Iris pigment epithelial cell (primary cell): ENCODE measurements around the gene CTLA4.

Source experiments
- DNase-seq: peaks from one replicate; pipeline ENCODE4 v3.0.0-alpha.2; 2011; ENCODE audit warnings: low read depth

Gene CTLA4

DNA sequence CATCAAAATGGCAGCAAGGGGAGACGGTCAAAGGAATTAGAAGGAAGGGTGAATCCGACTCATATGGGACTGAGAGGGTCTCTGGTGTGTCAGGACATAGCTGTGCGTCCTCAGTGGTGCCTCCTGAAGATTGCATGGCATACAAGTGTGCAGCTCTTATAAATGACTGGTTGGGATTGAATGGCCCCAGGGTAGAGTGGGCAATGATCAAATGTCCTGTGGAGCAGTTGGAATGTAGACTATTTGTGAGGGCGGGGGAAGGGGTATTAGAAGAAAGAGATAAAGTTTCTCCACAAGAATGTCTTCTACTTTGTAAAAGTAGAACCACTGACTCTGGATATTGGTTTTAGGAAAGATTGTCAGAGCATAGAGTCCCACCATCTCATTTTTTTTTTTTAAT is 24.6 kb downstream of the CTLA4 start:
- DNase-seq = no peak

DNA sequence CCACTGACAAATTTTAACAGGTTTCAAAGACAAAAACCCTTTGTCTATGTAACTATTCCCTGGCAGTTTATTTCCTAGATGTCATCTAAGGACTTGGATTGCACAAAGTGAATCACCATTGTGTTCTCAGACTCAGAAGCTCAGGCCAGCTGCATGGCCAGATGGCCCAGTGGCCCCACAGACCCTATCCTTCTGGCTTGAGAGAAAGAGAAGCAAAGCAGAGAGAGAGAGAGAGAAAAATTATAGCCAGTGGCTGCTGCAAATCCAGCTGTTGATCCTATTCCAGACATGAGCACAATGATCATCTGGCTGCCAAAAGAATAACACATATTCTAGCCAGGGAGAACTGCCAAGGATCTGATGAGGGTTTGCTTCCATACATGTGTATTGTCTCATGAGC is 25.8 kb downstream of the CTLA4 start:
- no peak for DNase-seq

DNA sequence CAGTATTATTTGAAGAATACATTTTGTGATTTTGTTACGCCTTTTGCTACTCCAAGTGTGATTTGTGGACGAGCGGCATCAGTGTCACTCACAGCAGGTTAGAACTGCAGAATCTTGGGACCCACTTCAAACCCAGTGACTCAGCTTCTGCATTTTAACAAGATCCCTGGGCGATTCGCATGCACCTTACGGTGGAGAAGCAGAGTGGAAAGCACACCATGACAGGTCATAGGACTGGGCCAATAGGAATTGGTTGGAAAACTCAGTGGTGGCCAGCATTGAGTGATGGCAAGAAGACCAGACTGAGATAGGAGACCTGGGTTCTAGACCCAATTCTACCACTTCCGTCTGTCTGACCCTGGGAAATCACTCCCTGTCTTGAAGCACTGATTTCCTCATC is 26.3 kb downstream of the CTLA4 start:
- DNase-seq = no peak

DNA sequence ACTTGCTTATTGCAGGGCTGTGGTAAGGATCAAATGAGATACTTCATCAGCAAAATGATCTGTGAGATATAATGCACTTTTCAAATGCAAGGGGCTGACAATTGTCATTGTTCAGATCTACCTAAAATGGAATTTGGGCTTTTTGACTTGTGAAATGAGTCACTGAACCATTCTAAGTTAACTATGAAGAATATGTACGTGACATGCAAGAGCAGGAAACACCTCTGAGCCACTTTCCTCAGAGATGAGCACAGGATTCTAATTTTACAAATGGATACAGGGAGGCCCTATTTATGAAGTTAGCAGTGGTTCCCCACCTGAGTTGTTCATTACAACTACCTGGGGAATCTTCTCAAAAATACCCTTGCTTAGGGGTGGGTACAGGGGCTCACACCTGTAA is 26.7 kb downstream of the CTLA4 start:
- no peak for DNase-seq

DNA sequence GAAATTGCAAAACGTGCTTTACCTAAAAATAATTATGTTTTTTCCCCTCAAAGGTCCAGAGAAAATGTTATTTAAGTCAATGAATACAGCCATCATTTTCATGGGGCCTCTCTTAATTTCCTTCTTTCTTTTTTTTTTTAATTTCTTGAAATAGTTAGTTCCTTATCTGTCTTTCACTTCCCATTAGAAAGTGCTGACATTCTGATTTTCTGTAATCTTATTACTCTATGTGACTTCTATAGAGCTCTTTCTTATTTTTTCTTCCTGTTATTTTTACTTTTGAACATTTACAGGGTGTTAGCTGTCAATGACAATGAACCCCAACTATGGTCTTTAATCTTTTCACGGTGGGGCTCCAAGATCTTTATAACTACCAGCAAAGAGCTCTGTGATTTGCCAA is 30.0 kb downstream of the CTLA4 start:
- no peak for DNase-seq

DNA sequence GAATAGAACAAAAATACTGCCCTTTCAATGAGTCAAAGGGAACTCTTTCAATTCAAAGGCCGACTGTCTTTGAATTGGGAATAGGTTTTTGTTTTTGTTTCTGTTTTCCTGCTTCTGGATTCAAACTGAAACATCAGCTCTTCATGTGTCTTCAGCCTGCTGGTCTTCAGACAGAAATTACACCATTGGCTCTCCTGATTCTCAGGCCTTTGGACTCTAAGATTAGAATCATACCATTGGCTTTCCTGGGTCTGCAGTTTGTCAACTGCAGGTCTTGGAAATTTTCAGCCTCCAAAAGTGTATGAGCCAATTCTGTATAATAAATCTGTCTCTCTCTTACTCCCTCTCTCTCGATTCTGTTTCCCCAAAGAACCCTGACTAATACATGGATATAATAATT is 31.1 kb downstream of the CTLA4 start:
- no peak for DNase-seq

DNA sequence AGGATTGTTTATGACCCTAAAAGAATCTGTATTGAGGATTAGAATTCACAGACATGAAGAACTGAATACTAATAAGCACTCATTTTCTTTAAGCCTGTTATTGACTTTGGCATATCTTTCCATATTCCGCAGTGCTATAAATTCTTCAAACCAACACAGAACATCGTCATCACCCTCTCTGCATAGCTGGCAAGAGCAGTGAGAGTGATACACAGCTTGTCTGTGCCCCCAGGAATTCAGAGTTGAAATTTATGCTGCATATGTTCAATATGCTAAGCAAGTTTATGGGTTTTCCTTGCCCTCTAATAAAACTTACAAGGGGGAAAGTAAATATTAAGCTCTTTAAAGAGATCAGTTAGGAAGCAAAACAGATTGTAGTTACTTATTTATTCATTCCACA is 32.7 kb downstream of the CTLA4 start:
- no peak for DNase-seq

DNA sequence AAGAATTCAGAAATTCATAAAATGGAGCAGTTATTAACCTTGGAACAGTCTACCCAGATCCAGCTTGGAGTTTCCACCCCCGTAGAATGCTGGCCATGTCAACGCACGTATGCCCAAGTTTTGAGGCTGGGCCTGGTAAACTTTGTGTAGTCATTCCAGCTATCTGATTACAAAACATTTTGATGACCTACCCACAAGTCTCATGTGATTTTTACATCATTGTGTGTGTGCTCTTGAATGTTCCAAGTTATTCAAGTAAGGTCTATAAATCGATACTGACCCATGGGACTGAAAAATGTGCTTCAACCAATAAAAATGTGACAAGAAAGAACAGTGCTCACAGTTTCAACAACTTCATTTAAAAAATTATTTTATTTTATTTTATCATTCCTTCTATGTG is 36.5 kb downstream of the CTLA4 start:
- DNase-seq = no peak

DNA sequence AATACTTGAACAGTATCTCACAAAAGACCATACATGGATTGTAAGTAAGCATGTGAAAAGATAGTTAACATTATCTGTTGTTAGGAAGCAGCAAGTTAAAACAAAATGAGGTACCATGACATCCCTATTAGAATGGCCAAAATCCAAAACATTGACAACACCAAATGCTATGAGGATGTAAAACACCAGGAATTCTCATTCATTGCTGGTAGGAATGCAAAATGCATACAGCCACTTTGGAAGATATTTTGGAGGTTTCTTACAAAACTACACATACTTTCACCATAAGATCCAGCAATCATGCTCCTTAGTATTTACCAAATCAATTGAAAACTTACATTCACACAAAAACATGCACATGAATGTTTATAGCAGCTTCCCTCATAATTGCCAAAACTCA is 38.1 kb downstream of the CTLA4 start:
- DNase-seq = no peak

DNA sequence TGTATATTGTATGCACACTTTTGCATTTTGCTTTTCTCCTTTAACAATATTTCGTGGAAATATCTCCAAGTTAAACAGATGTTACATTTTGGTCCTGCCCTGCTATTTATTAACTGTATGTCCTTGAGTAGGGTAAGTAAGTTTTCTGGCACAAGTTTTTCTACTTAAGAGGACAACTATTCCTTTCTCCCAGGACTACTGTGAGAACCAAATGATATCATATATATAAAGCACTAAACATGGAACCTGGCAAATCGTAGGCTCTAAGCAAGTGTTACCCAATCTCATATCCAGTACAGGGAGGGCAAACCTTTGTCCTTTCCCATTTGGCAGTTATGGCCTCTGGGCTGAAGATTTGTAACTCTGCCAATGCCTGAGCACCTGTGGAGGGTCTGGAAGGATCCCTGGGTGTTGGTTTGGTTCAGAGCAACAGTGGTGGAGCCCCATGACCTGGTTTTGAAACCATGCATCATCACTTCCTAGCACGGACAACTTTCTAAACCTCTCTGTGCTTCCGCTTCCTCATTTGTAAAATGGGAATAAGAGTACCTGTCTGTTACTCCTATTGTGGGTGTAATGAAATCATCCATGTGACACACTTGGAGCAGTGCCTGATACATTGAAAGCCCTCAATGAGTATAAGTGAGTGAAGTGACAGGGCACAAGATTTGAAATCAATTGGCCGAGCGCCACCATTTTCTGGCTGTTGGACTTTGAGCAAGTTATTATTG is 40.7 kb downstream of the CTLA4 start:
- no peak for DNase-seq

DNA sequence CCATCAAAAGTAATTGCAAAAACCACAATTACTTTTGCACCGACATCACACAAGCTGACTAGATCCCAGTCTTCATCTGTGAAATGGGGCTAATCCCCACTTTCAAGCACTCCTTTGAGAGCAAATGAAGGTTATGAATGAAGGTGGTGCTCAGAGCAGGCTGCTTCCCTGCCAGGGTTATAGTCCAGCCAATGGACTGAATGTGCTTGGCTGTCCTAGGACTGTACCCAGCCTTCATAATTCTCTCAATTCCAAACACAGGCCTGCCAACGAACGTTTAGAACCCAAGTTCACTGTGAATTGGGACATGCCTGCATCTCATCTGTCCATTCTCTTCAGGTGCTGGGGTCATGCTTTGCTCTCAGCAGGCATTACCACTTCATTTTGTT is 41.2 kb downstream of the CTLA4 start:
- DNase-seq = no peak

DNA sequence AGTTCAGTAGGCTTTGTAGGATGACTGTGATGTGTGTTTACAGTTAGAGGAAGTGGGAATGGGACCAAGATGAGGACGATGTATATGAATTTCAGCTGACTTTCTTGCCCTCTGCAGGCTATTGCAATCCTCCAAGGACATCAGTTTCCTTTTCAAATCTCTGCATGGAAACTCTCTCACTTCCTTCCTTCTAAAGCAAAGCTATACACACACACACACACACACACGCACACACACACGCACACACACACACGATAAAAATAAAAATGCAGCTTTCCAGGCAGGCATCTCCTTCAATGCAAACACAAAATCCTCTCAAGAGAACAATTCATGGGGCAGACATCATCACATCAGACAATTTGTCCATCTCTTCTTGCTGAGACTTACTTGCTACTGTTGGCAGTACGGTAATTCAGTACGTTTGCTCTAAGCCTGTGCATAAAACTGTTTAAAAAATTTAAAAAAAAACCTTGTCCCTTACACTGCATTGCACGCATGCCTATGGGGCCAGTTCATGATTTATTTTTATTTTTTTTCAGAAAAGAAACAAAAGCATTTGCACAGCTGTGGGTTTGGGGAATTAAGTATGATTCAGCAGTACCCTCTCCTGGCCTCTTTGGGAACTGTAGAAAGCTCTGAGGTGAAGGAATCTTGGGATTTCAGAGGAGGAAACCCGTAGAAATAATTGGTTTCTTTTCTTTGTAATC is 41.8 kb downstream of the CTLA4 start:
- peak; percentile 77 for DNase-seq

DNA sequence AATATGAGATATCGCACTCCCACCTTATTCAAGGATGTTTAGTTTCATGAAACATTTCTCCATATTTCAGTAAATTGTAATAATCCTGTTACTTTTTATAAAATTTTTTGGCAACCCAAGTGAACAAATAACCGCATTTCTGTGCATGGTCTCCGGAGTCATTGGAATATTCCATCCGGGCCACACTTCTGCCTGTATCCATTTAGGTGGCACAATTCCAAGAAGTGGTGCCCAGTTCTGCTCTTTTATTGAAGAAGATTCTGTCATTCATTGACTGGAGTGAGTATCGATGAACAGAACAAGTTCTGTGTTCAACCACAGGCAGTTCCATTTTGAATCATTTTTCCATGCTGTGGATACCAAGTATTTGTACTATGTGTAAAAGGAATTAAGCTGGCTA is 42.4 kb downstream of the CTLA4 start:
- no peak for DNase-seq

DNA sequence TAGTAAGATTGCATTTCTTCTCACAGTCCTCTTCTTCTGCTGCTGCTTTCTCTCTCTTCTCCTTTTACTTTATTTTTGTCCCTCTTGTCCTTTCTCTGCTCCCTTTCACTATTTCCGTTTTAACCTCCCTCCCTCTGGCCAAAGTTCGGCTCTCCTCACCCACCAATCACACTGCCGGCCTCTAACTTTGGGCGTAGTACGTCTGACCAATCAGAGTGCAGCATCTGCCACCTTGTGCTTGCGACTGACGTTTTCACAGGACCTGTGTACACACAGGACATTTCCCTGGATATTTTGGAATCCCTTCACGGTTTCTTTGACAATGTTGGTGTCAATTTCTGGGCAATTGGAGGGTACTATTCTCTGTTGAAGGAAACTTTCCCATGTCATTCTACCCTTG is 46.4 kb downstream of the CTLA4 start:
- no peak for DNase-seq

DNA sequence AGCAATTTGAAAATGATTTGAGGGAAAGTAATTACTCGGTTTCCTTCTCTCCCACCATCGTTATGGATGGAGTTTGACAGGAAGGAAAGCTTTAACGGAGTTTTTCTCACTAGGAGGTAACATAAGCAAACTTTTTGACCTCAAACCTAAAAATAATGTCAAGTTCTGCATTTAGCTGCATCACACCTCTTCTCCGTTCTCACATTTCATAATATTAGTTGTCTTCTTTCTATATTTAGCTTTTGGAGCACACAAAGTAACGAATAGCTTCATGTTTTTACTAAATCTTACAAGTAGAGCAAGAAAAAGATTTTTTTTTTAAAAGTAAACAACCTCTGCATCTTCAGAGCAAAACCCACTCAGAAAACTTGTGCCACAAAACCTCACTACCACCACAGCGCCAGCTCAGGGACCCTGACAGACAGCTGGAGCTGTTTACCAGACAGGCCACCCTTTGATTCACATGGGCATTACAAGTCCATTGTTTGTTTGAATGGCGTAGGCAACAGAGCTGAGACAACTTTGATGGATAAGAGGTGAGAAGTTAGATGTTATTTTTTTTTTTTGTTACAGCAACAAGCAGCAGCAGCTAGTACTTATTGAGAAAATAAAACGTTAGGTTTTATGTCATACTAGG is 47.1 kb downstream of the CTLA4 start:
- no peak for DNase-seq

DNA sequence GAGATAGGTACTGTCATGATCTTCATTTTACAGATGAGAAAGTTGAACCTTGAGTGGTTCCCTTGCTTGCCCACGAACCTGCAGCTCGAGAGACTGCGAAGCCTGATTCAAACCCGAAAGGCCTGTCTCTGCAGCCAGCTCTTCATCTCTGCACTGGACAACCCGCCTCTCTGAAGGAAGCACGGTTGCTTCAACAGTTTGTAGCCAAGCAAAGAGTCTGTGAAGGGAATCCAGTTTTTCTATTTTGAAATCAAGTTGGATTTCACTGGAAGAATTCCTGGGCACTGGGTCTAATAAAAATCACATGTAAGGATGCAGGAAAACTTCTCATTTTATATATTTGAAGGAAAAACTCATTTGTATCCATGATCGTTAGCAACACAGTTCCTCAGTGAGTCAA is 47.7 kb downstream of the CTLA4 start:
- DNase-seq = no peak

DNA sequence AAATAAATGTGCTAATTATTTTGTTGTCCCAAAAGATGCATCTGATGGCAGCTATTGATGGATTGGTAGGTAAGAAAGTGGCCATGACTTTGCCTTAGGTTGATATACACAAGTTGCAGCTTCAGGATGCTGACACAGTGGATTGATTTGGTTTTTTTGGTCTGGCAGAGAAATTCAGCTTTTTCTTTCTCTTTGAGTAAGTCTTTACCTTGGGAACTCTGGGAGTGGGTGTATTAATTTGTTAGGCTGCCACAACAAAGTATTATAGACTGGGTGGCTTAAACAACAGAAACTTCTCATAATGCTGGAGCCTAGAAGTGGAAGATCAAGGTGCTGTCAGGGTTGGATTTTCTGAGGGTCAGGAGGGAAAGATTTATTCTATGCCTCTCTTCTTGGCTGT is 49.2 kb downstream of the CTLA4 start:
- DNase-seq = no peak

DNA sequence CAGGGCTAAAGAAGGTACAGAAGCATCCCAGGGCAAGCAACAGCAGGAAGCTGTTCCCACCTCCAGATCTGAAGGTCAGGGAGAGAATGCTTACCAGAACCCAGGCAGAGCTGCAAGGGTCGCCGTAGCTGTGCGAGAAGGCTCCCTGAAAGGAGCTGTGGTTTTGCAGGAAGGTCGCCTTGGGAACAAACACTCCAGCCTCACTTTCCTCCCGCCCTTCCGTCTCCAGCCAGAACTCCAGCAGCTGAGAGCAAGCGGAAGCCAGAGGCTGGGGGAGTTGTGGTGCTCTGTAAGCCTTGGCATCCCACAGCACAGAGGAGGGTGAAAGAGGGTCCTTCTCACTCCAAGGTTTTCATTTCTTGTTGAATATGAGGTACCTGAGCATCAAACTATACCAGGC is 50.7 kb downstream of the CTLA4 start:
- no peak for DNase-seq

DNA sequence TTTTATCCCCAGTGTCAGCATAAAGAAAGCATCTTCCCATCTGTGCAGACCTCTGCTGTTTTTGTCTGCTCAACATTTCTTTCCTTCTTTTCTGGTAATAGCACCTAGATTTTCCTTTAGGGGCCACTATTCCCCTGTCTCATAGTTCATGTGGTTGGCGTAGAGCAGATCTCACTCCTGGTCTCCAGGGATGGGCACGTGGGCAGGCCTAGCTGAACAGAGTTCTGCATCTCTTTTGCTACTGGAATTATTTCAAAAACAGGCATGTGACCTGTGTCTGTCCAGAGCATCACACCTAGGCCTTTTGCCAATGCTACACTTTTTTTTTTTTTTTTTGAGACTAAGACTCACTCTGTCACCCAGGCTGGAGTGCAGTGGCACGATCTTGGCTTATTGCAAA is 51.3 kb downstream of the CTLA4 start:
- DNase-seq = no peak
